Subcutaneous adipose tissue (tissue), 4 donors: ENCODE data around the gene KIFC1. TPM values are rescaled to one million over a fixed set of nuclear protein-coding genes. Genes with fewer than 3 reads are reported as not detected.

Experiments used
- CTCF ChIP-seq: fragments of 450-650 bp; IDR thresholded peaks from one replicate; pipeline ENCODE4 v1.5.1; 2016; ENCODE audit warnings: low read depth, mild to moderate bottlenecking, control low read depth, antibody characterized with exemption, moderate library complexity
- total RNA-seq, 4 donors: library from RNA; depleted of rRNA; stranded (reverse); fragments of >200 nt; gene quantifications; one replicate each; pipeline ENCODE4 v1.1.0, GENCODE V29; 2016

The KIFC1 gene
- total RNA-seq, 4 donors from 2014 or later = 0.33 to 4.4 (median 3.9) TPM; not detected in 1

- TF ChIP-seq CTCF = no peak
These were observed 25.7 kb downstream of the KIFC1 start for GRCh38 chr6:33417128-33417902.

DNA sequence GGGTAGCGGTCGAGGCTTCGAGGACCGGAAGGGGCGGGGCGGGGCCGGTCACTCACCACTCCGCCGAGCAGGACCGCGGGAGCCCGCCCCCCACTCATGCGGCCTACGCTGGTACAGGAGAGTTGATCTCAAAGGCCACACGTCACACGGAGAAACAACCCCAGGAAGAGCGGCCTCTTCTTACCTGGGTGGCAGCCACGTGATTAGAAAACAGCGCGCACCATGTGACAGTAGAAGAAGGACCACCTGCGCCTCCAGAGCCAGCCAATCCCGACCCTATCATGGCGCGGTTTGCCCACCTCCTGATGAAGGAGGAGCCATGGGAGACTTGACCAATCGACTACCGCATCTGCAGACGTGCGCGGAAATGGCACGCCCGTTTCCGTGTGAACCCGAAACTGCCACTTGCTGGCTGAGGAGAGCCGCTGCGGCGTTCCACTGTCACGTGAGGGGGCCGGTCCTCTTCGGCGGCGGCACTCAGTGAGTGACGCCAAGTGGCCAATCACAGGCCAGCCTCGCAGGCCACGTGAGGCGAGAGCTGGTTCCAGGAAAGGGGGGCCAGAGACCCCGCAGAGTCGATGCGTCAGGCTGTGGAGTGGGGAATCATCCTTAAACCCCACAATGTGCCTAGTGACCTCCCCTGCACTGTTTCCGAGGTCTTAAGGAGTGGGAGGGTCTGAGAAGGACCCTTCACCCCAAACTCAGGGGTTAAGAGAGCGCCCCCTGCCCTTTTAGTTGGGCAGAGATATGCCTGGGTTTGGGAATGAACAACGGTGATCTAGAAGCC is 26.5 kb downstream of the KIFC1 start, which contains the start of gene CUTA:
Gene CUTA, minus strand, starts transcription at position 205 of the 787 bp plus-strand sequence. Its CDS starts 107 bp downstream, at position 98.
- no peak for TF ChIP-seq CTCF

- TF ChIP-seq CTCF = no peak
These were observed 27.2 kb downstream of the KIFC1 start for GRCh38 chr6:33418690-33419291.

DNA sequence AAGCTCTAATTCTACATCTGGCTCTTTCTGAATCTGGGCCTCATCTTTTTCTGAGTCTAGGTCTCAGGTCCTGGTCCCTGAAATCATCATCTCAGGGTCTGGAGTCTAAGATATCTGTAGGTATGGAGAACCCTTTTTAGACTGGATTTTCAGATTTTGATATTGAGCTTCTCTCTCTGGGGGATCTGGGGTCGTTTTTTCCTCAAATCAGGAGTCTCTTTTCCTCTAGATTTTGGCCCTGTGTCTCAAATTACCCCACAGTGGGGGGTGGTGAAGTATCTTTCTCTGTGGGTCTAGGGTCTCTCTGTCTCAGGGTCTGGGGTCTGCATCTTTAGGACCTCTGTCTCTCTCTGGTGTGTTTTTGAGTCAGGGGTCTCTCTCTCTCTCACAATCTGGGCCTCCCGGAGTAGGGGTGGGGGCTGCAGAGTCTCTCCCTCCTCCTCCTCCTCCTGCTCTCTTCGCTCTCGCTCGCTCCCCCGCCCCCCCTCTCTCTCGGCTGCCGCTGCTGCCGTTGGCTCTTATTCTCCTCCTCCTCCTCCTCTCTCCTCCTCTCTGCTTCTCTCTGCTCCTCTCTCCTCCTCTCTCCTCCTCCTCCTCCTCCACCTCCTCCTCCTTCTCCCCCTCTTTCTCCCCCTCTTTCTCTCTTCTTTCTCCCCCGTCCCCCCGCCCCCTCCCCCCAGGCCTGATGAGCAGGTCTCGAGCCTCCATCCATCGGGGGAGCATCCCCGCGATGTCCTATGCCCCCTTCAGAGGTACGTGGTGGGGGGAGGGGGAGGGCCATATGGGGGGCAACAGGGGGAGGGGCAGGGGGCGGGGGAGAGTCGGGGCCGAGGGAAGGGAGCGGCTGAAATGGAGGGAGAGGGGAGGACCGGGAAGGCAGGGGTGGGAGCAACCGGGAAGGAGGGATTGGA is 28.2 kb downstream of the KIFC1 start, which contains the start of gene SYNGAP1:
Gene SYNGAP1, plus strand, starts transcription at position 486 of the 911 bp plus-strand sequence. Its CDS starts 200 bp downstream, at position 686.
- no peak for TF ChIP-seq CTCF

- no peak for TF ChIP-seq CTCF
These were observed 29.1 kb downstream of the KIFC1 start for GRCh38 chr6:33420491-33421343.

DNA sequence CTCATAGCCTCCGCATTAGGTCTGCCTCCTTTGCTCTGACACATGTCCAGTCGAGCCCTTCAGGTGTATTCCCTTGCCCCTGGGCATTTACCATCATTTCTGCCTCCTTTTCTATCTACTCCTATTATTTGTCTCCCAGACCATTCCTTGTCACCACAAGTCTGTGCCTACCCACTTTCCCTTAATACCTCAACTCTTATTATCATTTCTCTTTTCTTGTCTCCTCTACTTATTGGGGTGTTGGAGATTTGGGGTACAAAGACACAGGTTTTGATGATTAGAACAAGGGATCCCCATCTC is 29.7 kb downstream of the KIFC1 start:
- TF ChIP-seq CTCF = no peak
